Measurements from ENCODE around the gene KCNQ1OT1.

Gene KCNQ1OT1

DNA sequence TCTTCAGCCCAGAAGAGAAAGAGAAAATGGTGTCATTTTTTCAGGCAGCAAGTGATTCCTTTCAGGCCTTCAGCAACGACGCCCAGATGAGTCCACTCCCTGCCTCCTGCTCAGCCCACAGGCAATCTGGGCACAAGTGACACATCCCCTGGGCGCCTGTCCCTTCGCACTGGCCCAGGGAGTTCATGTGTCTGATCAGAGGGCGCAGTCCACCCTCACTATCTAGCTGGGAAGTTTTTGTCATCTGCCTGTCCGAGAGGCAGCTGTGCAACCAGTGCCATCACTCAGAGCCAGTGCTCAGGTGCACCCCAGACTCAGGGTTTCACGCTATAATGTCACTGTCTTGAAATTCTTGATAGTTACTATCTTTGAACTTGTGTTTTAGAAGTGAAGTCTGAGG is 1.4 kb upstream of the KCNQ1OT1 start:
- peak; percentile 50 for DNase-seq

DNA sequence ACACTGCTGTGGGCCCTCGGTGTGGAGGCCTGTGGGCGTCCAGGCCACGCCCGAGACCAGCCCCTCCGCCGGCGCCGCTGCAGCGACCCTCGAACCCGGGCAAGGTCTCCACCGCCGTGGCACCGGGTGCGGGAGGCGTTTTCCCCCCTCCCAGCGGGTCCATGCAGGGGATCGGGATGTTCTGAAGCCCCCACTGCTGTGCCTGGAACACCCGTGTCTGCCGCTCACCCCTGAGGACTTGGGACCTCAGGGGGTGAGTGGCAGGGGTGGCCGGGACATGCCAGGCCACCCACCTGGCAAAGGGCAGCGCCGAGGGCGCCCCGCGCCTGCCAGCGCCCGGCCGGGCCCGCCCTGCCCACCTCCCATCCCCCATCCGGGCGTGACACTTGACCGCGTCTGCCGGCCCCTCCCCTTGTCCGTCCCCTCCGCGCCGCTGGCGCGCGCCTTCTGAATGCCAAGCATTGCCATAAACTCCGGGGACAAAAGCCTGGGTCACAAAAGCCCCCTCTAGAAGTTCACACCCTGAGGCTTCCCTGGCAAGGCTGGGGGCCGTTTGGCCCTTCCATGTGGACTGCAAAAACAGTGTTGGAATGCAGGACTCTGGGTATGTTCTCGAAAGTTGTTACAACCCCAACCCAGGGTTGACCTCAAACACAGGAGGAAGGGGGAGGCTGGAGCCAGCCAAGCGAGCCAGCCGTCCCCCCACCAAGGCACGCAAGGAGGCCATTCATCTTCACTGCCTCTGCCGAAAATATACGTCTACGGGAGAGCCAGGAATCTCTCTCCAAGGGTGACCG is 819 bp upstream of the KCNQ1OT1 start:
- DNase-seq, result peak; percentile 75

DNA sequence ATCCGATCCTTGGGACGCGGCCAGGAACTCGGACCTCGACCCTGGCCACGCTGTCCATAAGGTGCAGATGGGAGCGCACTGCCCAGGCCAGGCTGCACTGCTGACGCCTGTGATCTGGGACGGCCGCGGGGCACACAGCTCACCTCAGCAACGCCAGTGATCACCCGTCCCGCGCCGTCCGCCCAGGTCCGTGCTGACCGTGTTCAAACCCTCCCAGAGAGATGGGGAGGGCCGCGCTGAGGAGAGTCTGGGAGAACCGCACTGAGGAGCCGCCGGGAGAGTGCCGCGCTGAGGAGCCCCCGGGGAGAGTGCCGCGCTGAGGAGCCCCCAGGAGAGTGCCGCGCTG is 636 bp downstream of the KCNQ1OT1 start:
- peak; percentile 63 for DNase-seq

DNA sequence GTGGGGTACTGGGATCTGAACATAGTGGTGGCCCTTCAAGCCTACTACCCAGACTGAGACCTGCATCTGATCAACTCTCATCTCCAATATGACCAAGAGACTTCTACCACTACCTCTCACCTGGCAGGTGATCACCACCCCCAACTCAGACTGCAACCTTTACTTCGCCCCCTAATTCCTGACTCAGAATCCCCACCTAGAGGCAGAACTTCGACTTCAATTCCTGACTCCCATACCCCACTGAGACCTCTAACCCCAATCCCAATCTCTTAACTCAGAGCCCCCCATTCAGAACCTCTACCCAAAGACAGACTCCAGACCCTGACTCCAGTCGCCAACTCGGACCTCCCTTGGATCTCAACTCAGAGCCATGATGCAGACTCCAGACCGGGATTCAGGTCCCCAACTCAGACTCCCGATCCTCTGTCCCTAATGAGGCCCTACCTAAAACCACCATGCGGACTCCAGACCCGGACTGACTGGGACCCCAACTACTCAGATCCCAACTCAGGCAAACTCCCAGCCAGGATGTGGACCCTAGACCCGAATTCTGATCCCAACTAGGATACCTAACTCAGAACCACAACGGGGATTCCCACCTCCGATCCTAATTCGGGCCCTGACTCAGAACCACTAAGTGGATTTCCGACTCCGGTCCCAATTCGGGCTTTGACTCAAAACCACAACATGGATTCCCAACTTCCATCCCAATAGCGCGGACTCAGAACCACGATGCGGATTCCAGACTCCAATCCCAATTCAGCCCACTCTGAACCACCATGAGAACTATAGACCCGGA is 1.2 kb downstream of the KCNQ1OT1 start:
- DNase-seq, result peak; percentile 56

DNA sequence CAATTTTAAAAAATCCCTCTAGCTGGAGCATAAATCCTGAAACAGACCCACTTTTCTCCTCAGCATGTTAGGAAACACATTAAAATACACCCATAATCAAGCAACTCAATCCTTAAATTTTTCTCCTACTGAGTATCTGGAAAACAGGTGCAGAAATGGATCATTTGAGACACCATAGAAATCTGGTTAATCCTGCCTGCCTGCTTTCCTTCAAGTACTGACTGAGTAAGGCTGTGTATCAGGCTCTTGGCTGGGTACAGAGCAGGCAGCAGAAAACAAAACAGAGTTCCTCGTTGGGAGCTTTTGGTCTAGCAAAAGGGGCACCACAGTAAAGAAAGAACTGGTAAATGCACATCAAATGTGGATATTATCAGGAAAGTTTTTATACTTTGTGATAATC is 1.9 kb downstream of the KCNQ1OT1 start:
- no peak for DNase-seq

DNA sequence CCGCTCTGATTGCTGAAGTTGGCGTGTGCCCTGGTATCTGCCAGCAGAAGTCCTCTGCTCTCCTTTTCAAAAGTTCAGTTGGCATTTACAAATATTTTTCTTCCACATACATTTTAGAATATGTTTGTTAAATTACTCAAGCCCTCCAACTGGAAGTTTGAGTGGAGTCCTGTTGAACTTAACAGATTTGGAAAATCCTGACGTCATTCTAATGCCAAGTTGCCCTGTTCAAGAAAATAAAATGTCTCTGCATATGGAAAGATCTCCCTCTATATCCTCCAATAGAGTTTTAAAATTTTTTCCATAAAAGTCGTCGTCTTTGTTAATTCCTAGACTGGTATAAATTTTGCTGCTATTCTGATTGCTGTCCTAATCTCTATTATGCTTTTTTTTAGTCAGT is 3.3 kb downstream of the KCNQ1OT1 start:
- DNase-seq, result no peak

GRCh38 chr11:2694995-2695939 is 4.5 kb downstream of the KCNQ1OT1 start:
- peak; percentile 31 for DNase-seq

- no peak for DNase-seq
Observed at GRCh38 chr11:2694495-2694894, 5.3 kb downstream of the KCNQ1OT1 start.

GRCh38 chr11:2693271-2694261 is 6.2 kb downstream of the KCNQ1OT1 start:
- peak; percentile 55 for DNase-seq

GRCh38 chr11:2691991-2692875 is 7.6 kb downstream of the KCNQ1OT1 start:
- peak; percentile 49 for DNase-seq

- DNase-seq, result peak; percentile 28
Observed at GRCh38 chr11:2691355-2691761, 8.4 kb downstream of the KCNQ1OT1 start.

DNA sequence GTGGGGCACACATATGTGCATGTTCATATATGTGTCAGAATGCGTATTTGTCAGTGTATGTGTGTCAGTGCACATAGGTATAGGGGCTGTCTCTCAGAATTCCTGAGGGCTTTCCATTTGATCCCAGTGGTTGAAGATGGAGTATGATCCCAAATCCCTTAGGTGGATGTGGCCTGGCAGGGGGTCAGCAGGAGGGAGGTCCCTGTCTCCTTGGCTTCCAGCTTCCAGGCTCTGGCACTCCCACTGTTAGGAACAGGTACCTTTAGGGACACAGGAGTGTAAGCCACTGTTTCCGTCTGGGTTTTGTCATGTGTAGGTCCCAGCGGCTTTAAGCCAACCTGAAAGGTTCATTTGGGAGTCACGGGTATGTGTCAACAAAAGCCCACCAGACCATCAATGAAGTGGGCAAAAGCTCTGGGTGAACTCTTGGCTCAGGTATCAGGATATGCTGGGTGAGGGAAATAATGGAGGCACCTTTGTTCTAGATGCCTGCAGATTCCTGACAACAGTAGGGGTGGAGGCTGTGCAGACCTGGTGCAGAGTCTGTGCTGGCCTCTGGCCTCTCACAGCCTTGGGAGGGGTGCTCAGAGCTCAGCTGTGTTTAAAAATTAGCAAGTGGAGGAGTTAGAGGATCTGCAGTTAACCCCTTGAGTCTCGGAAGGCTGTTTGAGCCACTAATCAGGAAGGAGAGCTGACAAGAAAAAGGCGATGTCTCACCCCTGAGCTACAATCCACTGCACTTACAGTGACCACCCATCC is 9.0 kb downstream of the KCNQ1OT1 start:
- peak; percentile 36 for DNase-seq

DNA sequence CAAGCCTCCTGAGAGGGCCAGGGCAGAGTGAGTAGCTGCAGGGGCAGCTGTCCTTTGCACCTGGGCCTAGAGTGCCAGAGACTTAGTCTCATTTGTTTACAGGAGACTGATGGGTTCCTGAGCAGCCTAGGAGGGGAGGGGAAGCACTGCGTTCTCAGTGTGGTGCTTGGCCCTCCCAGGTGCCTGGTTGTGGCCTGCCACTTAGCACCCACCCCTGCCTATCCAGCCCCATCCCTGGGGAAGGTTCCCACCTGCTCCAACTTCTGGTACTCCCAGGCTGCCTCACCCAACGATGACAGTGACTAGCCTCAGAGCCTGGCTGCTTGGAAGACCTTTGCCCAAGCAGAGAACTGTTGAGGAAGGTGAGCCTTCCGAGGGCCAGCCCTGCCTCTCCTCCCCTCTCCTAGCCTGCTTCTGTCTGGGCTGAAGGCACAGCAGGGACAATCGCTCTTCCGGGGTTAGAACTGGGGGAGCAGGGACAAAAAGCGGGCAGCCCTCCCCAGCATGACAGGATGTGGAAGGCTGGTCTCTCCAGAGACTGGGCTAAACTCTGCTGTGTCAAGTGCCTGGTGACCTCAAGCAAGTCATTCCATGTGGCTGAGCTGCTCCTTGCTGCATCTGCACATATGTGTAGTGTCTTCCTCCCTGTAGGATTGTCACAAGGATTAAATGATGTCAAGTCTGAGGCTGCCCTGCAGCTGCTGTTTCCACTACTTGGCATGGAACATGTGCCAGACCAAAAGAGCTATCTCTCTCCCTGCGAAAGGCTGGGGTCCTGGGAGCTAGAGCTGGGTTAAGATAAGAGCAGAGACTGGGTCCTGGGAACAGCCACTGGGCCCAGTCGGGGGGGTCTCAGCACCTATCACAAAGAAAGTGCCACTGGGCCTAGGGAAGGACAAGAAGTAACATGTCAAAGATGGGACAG is 9.9 kb downstream of the KCNQ1OT1 start:
- peak; percentile 46 for DNase-seq

DNA sequence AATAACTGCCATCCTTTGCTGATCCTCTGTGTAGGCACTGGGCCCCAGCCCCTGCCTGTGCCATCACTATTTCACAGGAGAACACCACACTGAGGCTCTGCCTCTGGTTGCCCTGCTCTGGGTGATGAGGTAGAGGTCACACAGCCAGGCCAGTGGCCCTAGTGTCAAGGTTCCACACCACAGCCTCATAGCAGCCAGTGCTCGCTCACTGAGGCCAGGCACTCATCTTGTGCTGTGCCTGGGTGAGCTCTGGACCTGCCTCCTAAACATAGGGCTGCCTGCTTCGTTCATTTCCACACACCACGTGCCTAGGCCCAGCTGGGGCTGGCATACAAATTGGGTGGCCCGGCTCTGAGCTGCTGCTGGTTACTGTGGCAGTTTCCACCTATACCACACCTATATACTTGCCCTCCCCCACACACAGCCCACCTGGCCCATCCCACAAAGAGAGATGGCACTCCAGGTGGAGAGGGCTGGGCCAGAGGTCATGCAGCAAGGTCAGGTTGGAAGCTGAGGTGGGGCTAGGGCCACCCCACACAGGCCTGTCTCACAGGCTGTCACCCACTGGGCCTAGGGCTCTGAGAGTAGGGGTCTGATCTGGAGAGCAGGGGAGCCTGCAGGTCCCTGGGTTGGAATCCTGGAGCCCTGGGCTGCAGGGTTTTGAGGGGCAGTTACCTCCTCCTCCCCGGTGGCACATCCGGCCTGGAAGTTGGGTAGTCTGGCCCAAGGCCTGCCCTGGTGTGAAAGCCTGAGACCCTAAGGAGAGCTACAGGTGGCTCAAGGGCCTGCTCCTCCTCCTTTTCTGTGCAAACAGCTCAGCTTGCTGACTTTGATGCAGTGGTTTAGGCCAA is 11.2 kb downstream of the KCNQ1OT1 start:
- DNase-seq, result peak; percentile 47

DNA sequence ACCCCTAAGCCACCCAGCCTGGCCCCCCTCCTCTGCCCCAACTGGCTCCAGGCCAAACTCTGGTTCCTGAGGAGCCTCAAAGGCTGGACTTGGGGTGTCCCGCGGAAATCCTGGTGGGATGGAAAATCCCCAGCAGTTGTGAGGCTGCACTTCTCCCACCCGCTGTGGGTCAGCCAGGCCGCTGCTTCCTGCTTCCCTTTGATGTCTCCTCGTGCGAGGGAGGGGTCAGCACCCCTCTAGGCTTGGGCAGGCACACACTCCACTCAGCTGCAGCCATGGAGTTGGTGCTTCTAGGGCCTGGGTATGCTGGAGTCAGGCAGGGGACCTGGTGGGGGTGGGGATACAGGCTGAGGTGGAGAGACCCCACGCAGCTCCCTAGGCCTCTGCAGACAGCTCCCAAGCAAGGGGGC is 12.0 kb downstream of the KCNQ1OT1 start:
- peak; percentile 33 for DNase-seq

- DNase-seq, result peak; percentile 36
Observed at GRCh38 chr11:2687223-2687530, 12.6 kb downstream of the KCNQ1OT1 start.

DNA sequence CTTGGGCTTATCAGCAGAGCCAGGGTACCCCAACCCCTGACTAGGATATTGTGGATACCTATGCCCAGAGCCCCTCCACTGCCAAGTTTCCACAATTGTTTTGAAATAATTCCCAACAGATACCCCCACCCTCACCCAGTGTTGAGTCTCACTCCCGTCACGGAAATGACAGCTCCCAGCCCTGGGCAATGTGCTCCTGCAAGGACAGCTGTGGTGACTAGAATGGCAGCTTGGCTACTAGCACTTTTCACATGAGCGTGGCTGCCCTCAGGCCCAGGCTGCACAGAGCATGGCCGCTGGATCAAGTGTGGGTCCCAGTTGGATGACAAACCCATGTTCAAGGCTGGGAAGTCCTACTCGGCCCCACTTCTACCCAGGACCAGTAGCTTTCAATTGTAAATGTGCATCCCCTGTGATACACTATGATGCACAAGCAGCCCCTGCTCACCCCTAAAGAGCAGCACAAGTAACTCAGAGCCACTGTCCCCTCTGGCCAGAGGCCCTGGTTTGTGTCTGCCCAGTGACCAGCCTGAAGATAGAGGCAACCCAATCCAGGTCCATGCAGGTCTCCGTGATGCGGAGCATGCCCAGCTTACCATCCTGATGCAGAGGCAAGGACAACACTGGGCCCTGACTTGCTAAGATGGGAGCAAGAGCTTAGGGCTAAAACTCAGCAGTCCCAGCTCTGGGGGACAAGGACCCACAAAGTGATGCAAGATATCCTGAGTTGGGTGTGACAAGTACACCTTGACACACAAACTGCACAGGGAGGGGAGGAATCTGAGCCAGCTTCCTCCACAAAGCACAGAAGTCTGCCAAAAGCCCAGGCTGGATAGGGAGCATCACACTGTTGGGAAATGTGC is 13.2 kb downstream of the KCNQ1OT1 start:
- peak; percentile 34 for DNase-seq
